ENCODE results near the gene MMP25.

DNA sequence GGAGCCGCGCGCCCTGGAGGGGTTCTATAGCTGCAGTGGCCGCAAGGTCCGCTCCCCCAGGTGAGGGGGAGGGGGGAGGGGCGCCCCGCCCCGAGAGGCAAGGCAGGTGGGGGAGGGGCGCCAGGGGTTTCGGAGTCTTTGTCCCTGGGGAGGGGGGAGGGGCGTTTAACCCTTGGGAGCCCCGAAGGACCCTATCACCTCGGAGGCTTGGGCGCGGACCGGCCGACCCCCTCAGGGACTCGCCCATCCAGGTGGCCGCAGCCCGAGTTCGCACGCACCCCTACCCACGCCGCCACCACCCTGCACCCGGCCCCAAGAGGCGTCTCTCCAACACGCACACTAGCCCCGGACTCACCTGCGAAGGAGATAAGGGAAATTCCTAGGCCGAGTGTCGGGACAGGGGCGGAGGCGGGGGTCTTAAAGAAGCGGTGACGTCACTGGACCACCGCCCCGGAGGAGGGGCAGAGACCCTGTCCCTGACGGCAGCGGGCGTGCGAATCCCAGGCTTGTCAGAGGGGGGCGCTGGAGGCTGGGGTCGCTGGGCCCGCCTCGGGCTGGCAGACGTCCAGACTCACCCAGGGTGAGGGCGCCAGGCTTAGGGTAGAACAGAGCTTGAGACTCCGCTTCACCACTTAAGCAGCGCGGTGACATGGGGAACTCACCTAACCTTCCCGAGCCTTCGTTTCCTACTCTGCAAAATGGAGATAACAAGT is 28.4 kb upstream of the MMP25 start, which contains the start of gene CLDN6:
- TF ChIP-seq, protein P1, sequence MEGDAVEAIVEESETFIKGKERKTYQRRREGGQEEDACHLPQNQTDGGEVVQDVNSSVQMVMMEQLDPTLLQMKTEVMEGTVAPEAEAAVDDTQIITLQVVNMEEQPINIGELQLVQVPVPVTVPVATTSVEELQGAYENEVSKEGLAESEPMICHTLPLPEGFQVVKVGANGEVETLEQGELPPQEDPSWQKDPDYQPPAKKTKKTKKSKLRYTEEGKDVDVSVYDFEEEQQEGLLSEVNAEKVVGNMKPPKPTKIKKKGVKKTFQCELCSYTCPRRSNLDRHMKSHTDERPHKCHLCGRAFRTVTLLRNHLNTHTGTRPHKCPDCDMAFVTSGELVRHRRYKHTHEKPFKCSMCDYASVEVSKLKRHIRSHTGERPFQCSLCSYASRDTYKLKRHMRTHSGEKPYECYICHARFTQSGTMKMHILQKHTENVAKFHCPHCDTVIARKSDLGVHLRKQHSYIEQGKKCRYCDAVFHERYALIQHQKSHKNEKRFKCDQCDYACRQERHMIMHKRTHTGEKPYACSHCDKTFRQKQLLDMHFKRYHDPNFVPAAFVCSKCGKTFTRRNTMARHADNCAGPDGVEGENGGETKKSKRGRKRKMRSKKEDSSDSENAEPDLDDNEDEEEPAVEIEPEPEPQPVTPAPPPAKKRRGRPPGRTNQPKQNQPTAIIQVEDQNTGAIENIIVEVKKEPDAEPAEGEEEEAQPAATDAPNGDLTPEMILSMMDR (conservative IDR thresholded peaks at IDR 0.05; ENCODE audit: low read length), result peak; percentile 65
- no peak for TF ChIP-seq EZH2phosphoT487 (IDR thresholded peaks at IDR 0.05; ENCODE audit: borderline replicate concordance, low read depth, low read length)

Data from OCI-LY7 (cell line).